NCI-H1105 (cell line): Measurements from ENCODE around the gene BICDL1.

ENCODE experiments used
- DNase-seq: peaks from one replicate; lab custom pipeline; 2025; lab: John Stamatoyannopoulos, UW

BICDL1 gene

DNA sequence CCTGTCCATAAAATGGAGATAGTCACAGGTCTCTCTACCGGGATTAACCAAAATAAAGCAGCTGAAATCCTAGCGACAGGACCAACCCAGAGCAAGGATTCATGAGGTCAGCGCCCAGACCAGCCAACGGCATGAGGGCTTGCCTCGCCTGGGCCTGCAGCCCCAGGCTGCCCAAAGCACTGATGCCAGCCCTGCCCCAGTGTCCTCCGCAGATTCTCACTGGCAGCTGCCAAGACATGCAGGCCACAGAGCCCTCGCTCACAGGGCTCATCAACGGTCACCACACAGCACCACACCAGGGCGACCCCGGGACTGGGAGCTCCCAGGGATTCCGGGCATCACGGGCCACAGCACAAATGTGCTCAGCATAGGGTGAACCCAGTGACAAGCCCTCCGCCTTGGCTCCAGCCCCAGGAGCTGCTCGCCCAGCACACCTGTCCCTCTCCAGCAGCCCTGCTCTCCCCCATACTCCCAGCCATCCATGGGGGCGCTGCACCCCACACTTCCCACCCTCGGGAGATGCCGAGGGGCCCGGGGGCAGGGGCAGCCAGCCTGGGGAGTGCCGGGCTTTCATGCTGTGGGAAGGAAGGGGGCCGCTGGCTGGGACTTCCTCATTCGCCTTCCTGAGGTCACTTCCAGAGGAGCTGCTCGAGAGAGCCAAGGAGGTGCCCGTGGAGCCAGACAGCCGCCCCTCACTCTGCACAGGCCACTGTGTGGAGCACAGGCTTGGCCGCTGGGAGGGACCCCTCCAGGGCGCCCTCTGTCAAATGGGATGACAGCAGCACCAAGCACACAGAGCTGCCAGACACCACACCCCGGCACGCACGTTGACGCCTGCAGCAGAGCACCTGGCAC is 113.4 kb downstream of the BICDL1 start:
- DNase-seq: no peak

GRCh38 chr12:120103044-120103338 is 114.0 kb downstream of the BICDL1 start:
- no peak for DNase-seq

- no peak for DNase-seq
These were observed 114.3 kb downstream of the BICDL1 start for GRCh38 chr12:120103371-120103770.

- no peak for DNase-seq
These were observed 117.1 kb downstream of the BICDL1 start for GRCh38 chr12:120106151-120106550.

DNA sequence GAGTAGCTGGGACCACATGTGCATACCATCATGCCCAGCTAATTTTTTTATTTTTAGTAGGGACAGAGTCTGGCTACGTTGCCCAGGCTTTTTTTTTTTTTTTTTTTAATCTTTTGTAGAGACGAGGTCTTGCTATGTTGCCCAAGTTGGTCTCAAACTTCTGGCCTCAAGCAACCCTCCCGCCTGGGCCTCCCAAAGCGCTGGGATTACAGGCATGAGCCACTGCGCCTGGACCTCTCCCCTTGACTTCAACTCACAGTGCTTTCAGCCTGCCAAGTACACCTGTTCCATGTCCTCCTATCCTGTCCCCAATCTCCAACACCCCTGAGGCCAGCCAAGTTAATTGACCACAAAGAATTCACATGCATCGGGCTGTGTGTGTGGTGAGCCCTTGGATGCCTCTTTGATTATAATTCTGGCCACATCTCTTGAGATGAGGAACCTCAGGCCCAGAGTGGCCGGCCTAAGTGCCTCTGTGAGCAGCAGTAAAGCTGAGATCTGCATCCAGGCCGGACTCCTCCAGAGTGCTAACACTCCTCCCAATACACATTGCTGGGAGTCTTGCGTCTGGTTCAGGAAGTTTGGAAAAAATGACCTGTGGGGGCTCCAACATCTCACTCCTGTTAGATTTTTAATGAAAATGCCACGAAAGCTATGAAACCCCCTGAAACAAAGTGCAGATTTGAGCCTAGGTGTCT is 120.7 kb downstream of the BICDL1 start:
- no peak for DNase-seq

DNA sequence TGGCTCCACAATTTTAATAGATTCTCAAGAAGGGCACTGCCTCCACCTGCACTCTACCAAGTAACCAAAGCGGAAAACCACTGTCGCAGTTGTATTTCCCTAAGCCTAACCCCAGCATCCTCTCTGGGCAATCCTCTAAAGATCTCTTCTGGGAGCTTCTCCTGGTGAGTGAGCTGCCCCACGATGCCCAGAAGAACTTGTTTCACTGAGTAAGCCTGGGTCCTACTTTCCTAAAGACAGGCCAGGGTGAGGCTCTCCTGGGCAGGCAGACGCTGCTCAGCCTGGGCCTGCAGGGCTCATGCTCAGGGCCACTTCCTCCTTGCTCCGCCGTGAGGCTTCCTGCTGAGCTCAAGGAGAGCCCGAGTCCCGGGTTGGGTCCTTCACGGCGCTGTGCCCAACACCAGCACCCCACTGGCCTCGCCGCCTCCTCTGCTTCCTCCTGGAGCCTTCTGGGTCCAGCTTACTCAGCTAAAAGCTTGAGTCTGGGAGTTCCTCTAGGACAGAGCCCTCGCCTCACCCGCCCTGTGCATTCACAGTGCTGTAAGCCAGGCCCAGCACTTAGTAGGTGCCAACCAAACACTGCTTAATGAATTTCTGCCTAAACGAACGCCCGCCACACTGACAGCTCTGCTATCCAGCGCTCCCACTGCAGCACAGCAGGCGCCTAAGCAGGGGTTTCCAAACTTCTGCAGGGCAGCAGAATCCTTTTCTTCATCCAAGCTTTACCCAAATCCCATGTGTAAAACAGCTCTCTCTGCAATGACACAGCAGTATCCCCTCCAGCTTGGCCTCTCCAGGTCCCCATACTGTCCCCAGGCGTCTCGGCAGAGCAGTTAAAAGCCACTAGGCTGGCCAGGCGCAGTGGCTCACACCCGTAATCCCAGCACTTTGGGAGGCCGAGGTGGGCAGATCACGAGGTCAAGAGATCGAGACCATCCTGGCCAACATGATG is 121.8 kb downstream of the BICDL1 start:
- no peak for DNase-seq

GRCh38 chr12:120115066-120115465 is 126.0 kb downstream of the BICDL1 start:
- no peak for DNase-seq

DNA sequence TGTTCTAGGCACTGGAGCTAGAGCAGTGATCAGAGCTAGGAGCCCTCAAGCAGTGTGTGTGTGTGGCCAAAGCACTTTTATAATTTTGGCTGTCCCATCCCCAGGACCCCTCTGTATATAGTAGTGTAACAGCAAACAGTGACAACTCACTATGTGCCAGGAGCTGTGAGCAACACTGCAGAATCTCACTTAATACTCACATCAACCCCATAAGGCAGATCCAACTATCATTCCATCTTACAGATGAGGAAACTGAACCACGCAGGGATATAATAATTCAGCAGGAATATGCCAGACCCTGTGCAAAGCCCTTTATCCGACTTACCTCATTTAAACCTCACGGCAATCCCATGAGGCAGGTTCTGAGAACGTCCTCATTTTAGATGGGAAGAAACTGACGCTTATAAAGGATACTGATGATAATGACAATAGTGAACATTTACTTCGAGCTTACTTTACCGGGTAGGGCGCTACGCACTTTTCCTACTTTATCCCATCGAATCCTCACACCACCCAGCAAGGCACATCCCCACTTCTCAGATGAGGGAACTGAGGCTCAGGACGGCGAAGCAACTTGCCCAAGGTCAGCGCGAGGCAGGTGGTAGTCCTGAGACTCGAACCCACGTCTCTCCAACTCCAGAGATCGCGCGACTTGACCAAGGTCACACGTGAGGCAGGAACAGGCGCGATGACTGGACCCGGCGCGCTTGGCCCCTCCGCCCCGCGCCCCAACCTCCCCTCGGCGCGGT is 126.8 kb downstream of the BICDL1 start:
- DNase-seq: no peak

GRCh38 chr12:120116441-120116791 is 127.4 kb downstream of the BICDL1 start, which contains the start of gene RAB35:
RAB35 (minus strand) TSS chr12:120116753; CDS start chr12:120116650, 103 bp downstream.
- DNase-seq: no peak

DNA sequence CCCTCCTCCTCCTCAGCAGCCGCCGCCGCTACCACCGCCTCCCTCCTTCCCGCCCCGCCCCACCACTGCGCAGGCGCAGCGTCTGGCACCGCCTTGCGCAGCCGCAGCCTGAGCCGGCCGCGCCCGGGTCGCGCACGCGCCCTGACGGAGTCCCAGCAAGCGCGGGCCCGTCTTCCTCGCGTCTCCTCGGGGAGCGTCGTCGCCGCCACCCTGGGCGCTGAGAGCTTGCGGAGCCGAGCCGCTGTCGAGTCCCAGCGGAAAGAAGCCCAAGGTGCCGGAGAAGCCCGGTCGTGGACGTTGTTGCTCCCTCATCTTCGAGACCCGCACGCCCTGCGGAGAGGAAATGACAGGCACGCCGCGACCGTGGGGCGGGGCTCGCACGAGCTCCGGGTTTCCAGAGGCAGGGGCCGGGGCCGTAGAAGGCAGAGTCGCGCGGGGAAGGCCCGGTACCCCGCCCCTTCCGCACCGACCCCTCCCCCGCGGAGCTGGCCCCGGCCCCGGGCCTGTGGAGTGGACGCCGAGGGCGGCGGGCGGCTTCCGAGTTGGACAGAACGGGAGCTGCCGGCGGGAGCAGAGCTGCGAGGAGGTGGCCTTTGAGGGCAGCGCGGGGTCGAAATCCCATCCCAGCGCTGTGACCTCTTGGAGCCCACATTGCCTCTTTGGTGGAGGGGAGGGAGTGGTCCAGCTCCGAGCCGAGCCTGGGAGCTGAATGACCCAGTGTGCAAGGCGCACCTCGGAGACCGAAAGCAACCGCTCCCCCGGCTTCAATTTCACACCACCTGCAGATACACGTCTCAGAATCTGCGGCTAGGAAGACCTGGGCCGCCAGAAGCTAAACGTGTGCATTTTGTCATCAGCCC is 128.0 kb downstream of the BICDL1 start:
- DNase-seq: peak; percentile 89

- DNase-seq: no peak
These were observed 128.9 kb downstream of the BICDL1 start for GRCh38 chr12:120117961-120118320.

DNA sequence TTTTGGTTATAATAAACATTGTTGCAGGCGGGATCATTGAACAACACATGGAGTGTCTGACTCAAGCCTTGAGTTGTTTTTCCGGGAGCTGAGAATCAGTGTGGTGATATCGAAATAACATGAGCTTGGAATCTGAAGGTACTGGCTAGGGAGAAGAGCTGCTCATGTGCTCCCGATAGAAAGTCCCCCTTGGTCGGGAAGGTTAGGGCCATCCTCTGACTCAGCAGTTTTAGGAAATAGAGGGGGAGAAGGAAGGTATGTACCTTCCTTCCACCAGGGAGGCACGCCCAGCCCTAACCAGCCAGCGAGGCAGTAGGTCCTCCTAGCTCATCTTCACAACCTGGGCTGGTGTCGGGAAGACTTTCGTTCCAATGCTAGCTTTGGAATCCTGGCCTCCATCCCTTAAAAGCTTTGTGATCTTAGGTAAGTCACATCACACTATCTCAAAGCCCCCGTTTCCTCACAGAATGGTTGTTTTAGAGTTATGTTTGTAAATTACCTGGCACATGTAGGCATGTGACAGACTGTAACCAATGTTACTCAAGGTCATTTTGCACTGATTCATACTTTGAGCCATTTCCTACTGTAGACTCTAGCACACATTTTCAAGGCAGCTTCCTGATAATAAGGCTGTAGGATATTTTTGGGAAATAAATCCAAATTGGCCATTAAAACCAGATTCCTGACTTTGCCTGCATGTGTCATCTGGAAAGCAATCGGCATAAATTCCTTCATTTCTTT is 129.5 kb downstream of the BICDL1 start:
- DNase-seq: no peak

GRCh38 chr12:120119271-120119973 is 130.4 kb downstream of the BICDL1 start:
- DNase-seq: no peak

GRCh38 chr12:120121343-120121742 is 132.3 kb downstream of the BICDL1 start:
- DNase-seq: no peak

GRCh38 chr12:120121766-120122293 is 132.8 kb downstream of the BICDL1 start:
- DNase-seq: no peak

DNA sequence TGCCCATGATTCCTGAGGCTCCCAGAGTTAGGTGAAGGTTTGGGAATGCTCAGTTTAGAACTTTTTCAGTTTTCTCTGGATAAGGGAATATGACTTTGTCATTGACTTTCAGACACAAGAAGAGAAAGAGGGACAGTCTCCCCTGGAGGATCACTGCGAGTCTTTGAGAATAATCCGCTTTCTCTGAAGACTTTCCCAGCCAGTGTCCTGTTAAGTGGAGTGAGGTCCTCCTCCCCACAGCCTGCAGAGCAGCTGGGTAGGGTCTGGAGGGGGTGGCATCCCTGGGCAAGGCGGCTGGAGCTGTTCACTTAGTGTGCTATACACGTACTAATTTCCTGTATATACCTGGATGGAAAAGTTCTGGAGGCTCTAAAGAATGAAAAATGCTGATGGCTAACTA is 136.0 kb downstream of the BICDL1 start:
- no peak for DNase-seq

- DNase-seq: no peak
These were observed 137.0 kb downstream of the BICDL1 start for GRCh38 chr12:120125792-120126634.

DNA sequence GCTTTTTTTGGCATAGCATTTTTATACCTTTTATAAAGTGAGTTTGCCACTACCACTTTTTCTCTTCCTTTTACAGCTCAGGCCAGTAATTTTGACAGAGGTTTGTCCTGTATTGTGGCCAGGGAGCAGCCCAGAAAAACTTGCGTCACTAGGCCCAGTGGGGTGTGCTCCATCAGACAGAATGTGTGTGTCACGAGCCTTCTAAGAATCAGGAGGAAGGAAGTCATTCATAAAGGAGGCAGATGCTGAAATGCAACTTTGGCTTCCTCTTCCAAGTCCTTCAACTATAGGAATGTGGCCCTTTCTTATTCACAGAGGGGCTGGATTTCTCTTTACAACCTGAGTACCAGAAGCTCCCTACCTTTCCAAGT is 137.6 kb downstream of the BICDL1 start:
- DNase-seq: no peak
